GM23338 (cell line): ENCODE results near the gene UNK. TPM values are rescaled to one million over a fixed set of nuclear protein-coding genes. Genes with fewer than 3 reads are reported as not detected.

Experiments used
- ATAC-seq: fragments of 200-7000 bp; cut with Tn5 transposase; 3 replicates; pipeline ENCODE4 v1.9.1; 2020
- DNase-seq: peaks from one replicate; pipeline ENCODE4 v3.0.0-alpha.2; 2015; ENCODE audit warnings: low spot score
- H2AFZ ChIP-seq: fragments of 200-600 bp; sonication (generic); 2 replicates; pipeline ENCODE4 v1.8.0; 2016; ENCODE audit warnings: antibody characterized with exemption, mild to moderate bottlenecking, moderate library complexity
- H3F3A ChIP-seq: fragments of 200-600 bp; sonication (generic); replicated peaks from 2 replicates; pipeline ENCODE4 v1.8.0; 2017; ENCODE audit warnings: antibody characterized with exemption, mixed run types, low read depth
- H3K27ac ChIP-seq: fragments of 200-600 bp; sonication (generic); 2 replicates; pipeline ENCODE4 v1.6.1; 2016; ENCODE audit warnings: low read depth
- H3K27me3 ChIP-seq: fragments of 200-600 bp; sonication (generic); 2 replicates; pipeline ENCODE4 v1.8.0; 2016; ENCODE audit warnings: mild to moderate bottlenecking, mixed run types, moderate library complexity; ENCODE audit not compliant: insufficient read depth
- H3K36me3 ChIP-seq: fragments of 200-600 bp; sonication (generic); 2 replicates; pipeline ENCODE4 v1.8.0; 2016; ENCODE audit warnings: mild to moderate bottlenecking; ENCODE audit not compliant: insufficient read depth
- H3K4me1 ChIP-seq: fragments of 200-600 bp; sonication (generic); 2 replicates; pipeline ENCODE4 v1.8.0; 2016; ENCODE audit warnings: mild to moderate bottlenecking, moderate library complexity; ENCODE audit not compliant: insufficient read depth
- H3K4me2 ChIP-seq: fragments of 200-600 bp; sonication (generic); 2 replicates; pipeline ENCODE4 v1.7.1; 2017; ENCODE audit warnings: mixed run types
- H3K4me3 ChIP-seq: fragments of 200-600 bp; sonication (generic); 2 replicates; pipeline ENCODE4 v1.6.1; 2016; ENCODE audit warnings: mixed run types
- H3K79me2 ChIP-seq: fragments of 200-600 bp; sonication (generic); replicated peaks from 2 replicates; pipeline ENCODE4 v1.8.0; 2017; ENCODE audit warnings: mild to moderate bottlenecking; ENCODE audit not compliant: insufficient read depth
- H3K9me2 ChIP-seq: fragments of 200-600 bp; sonication (generic); 2 replicates; pipeline ENCODE4 v1.8.0; 2017; ENCODE audit not compliant: insufficient read depth
- H4K20me1 ChIP-seq: fragments of 200-600 bp; sonication (generic); replicated peaks from 2 replicates; pipeline ENCODE4 v1.8.0; 2017; ENCODE audit warnings: mild to moderate bottlenecking; ENCODE audit not compliant: insufficient read depth
- H3K27ac Mint-ChIP-seq: 2 replicates; pipeline ENCODE4 v1.8.0; 2020; ENCODE audit warnings: inconsistent platforms, mild to moderate bottlenecking, moderate library complexity, mixed read lengths
- H3K27me3 Mint-ChIP-seq: 3 replicates; pipeline ENCODE4 v1.8.0; 2022; ENCODE audit warnings: low read depth, mild to moderate bottlenecking, moderate library complexity, mixed read lengths, inconsistent platforms; ENCODE audit not compliant: insufficient read depth, poor library complexity
- H3K36me3 Mint-ChIP-seq: 3 replicates; pipeline ENCODE4 v1.8.0; 2021; ENCODE audit warnings: low read depth, mild to moderate bottlenecking, inconsistent platforms, moderate library complexity, mixed read lengths
- H3K4me1 Mint-ChIP-seq: 3 replicates; pipeline ENCODE4 v1.8.0; 2020; ENCODE audit warnings: mild to moderate bottlenecking, inconsistent platforms, mixed read lengths
- H3K4me3 Mint-ChIP-seq: 3 replicates; pipeline ENCODE4 v1.8.0; 2021; ENCODE audit warnings: moderate library complexity, mild to moderate bottlenecking, inconsistent platforms, mixed read lengths
- H3K9me3 Mint-ChIP-seq: 3 replicates; pipeline ENCODE4 v1.8.0; 2020; ENCODE audit warnings: moderate library complexity, mild to moderate bottlenecking, inconsistent platforms, mixed read lengths
- EZH2 ChIP-seq: fragments of 200-600 bp; sonication (generic); IDR thresholded peaks from one replicate; pipeline ENCODE4 v1.8.0; 2017; ENCODE audit warnings: antibody characterized with exemption, mild to moderate bottlenecking, low read depth; ENCODE audit not compliant: unreplicated experiment
- EZH2phosphoT487 ChIP-seq: fragments of 200-600 bp; sonication (generic); IDR thresholded peaks from one replicate; pipeline ENCODE4 v1.8.1; 2018; ENCODE audit warnings: antibody characterized with exemption; ENCODE audit not compliant: unreplicated experiment
- NANOG ChIP-seq: IDR thresholded peaks from 2 replicates; pipeline ENCODE4 v1.6.1; 2016; ENCODE audit warnings: antibody characterized with exemption, borderline replicate concordance
- STAT1 ChIP-seq: IDR thresholded peaks from one replicate; pipeline ENCODE4 v1.6.1; 2016; ENCODE audit warnings: antibody characterized with exemption; ENCODE audit not compliant: unreplicated experiment
- ZNF114 ChIP-seq: fragments of 250-450 bp; sonication (Bioruptor Pico); IDR thresholded peaks from 2 replicates; pipeline ENCODE4 v1.5.0; 2020; ENCODE audit warnings: mild to moderate bottlenecking, moderate library complexity
- ZNF331 ChIP-seq: fragments of 250-450 bp; sonication (Bioruptor Pico); IDR thresholded peaks from 2 replicates; pipeline ENCODE4 v1.5.0; 2020; ENCODE audit warnings: low read depth, mild to moderate bottlenecking, moderate library complexity
- polyA plus RNA-seq: library from polyadenylated mRNA; unstranded; fragments of >200 nt; fragmentation: Nextera tagmentation; extraction: Ambion mirVana; gene quantifications from 2 replicates; pipeline ENCODE4 v1.2.1, GENCODE V29; 2016
- total RNA-seq: library from RNA; depleted of rRNA; stranded (reverse); fragments of >200 nt; shearing (Covaris generic); gene quantifications from 2 replicates; pipeline ENCODE4 v1.2.3, GENCODE V29; 2014
- TF ChIP-seq, protein P1 (sequence below): IDR thresholded peaks from one replicate; pipeline ENCODE4 v1.6.1; 2018; ENCODE audit warnings: antibody characterized with exemption; ENCODE audit not compliant: unreplicated experiment

UNK gene
- total and polyA plus RNA-seq, 2 experiments from 2014 or later = 21.8 to 65.2 TPM

DNA sequence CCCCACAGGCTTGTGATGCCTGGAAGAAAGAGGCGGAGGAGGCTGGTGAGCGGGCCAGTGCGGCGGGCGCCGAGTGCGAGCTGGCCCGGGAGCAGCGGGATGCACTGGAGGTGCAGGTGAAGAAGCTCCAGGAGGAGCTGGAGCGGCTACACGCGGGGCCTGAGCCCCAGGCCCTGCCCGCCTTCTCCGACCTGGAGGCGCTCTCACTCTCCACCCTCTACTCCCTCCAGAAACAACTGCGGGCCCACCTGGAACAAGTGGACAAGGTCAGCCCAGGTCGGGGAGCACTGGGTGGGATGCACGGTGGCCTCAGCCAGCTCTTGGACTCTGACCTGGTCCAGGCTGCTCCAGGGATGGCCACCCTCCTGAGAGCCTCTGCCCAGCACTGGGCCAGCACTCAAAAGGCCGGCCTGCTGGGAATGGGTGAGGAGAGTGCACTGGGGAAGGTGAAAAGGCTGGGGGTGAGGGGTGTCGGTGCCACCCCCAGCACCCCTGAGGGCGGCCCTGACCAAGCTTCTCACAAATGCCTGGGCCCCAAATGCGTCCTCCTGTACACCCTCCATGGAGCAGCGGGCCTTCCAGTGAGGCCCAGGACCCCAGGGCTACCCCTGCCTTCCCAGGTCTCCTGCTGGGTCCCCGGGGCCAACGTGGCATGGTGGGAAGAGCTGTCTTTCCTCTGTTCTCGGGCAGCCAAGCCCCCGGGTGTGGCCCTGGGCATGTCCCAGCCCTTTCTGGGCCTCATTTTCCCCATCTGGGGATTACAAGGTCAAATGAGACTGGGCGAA is 38.8 kb downstream of the UNK start:
- Mint-ChIP-seq H3K36me3 (peaks cover 38% of the 10 kb centered on the region), H3K9me3 (no peaks in the 10 kb centered on the region)

DNA sequence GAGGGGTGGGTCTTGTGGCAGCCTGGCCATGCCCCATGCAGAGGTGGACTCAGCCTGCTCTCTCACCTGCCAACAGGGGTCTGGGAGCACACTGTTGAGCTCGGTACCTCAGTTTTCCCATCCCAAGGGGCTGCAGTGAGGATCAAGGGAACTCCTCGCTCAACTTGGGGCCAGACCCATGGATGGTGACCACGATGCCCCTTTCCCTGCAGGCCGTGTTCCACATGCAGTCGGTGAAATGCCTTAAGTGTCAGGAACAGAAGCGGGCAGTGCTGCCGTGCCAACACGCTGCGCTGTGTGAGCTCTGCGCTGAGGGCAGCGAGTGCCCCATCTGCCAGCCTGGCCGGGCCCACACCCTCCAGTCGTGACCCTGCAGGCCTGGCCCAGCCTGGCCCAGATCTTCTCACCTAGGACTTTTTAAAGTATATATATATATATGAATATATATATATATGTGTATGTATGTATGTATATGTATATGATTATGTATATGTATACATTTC is 39.5 kb downstream of the UNK start:
- Histone ChIP-seq H3K79me2 (no peaks in the 10 kb centered on the region), H3K9me2 (no peaks in the 10 kb centered on the region), H2AFZ (no peak overlapping the region), H3K4me2 (no peak overlapping the region), H3F3A (peaks cover 19% of the 10 kb centered on the region), H4K20me1 (no peaks in the 10 kb centered on the region), H3K36me3 (no peaks in the 10 kb centered on the region; the same call in 1 of the 2 replicates), H3K4me1 (peaks cover 17% of the 10 kb centered on the region), H3K4me3 (no peak overlapping the region), H3K27ac (no peak overlapping the region), H3K27me3 (no peaks in the 10 kb centered on the region)
- TF ChIP-seq ZNF331 (CRISPR knock-in tag) (no peak), NANOG (no peak), ZNF114 (CRISPR knock-in tag) (no peak), STAT1 (no peak), EZH2phosphoT487 (no peak)
- Mint-ChIP-seq H3K4me3 (no peak overlapping the region), H3K36me3 (peaks cover 31% of the 10 kb centered on the region), H3K4me1 (peaks cover 11% of the 10 kb centered on the region), H3K9me3 (no peaks in the 10 kb centered on the region), H3K27me3 (peaks cover 6% of the 10 kb centered on the region), H3K27ac (no peak overlapping the region)
- DNase-seq = no peak
- ATAC-seq = no peak

More for the DNA sequence above, 38.8 kb downstream of the UNK start:
- peaks cover 11% of the 10 kb centered on the region for H3K4me1 Mint-ChIP-seq
- no peak overlapping the region for H3K4me3 ChIP-seq
- H2AFZ ChIP-seq = no peak overlapping the region
- ATAC-seq = no peak
- H3K27ac ChIP-seq = no peak overlapping the region
- no peak for DNase-seq
- H4K20me1 ChIP-seq = no peaks in the 10 kb centered on the region; the same call in 1 of the 2 replicates
- no peaks in the 10 kb centered on the region for H3K27me3 ChIP-seq
- peaks cover 16% of the 10 kb centered on the region for H3K4me1 ChIP-seq
- H3K9me2 ChIP-seq = no peaks in the 10 kb centered on the region
- H3K27me3 Mint-ChIP-seq = peaks cover 6% of the 10 kb centered on the region
- no peak overlapping the region for H3K4me3 Mint-ChIP-seq
- no peak overlapping the region for H3K4me2 ChIP-seq
- H3K36me3 ChIP-seq = no peaks in the 10 kb centered on the region; the same call in none of the 2 replicates
- H3K27ac Mint-ChIP-seq = no peak overlapping the region
- no peaks in the 10 kb centered on the region for H3K79me2 ChIP-seq
- peaks cover 19% of the 10 kb centered on the region for H3F3A ChIP-seq
- no peak for TF ChIP-seq NANOG
- no peak for TF ChIP-seq EZH2
- TF ChIP-seq, protein P1, sequence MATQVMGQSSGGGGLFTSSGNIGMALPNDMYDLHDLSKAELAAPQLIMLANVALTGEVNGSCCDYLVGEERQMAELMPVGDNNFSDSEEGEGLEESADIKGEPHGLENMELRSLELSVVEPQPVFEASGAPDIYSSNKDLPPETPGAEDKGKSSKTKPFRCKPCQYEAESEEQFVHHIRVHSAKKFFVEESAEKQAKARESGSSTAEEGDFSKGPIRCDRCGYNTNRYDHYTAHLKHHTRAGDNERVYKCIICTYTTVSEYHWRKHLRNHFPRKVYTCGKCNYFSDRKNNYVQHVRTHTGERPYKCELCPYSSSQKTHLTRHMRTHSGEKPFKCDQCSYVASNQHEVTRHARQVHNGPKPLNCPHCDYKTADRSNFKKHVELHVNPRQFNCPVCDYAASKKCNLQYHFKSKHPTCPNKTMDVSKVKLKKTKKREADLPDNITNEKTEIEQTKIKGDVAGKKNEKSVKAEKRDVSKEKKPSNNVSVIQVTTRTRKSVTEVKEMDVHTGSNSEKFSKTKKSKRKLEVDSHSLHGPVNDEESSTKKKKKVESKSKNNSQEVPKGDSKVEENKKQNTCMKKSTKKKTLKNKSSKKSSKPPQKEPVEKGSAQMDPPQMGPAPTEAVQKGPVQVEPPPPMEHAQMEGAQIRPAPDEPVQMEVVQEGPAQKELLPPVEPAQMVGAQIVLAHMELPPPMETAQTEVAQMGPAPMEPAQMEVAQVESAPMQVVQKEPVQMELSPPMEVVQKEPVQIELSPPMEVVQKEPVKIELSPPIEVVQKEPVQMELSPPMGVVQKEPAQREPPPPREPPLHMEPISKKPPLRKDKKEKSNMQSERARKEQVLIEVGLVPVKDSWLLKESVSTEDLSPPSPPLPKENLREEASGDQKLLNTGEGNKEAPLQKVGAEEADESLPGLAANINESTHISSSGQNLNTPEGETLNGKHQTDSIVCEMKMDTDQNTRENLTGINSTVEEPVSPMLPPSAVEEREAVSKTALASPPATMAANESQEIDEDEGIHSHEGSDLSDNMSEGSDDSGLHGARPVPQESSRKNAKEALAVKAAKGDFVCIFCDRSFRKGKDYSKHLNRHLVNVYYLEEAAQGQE = no peak
